ENCODE data around the gene GULP1.

DNA sequence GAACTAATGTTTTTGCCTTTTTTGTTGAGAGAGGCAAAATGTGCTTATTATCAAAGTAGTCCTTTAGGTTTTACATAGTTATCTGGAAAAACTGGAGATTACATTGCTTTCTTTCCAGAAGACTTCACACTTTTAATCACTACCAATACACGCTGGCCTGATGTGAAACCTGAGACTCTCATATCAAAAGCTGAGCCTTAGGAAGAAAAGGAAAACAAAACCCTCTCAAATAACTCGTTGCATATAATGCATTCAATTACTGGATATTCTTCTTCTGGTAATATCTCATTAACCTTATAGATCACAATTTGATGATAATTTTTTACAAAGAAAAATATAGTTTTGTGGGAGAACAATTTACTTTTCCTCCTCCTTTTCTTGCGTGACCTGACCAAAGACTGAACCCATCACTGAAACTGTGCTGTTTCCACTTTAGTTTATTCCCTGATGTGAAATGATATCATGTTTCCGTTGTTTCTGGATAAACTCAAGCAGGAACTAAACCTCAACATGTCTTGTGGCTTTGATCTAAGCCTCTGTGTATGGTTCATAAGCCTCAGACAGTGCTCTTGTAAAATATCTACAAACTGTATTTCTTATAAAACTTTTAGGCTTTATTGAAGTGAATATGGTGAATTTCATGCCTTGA is 332.4 kb downstream of the GULP1 start:
- TF ChIP-seq CTCF (tag by site-specific recombination; IDR thresholded peaks at IDR 0.05) (no peak), ZNF10 (tag by site-specific recombination; IDR thresholded peaks at IDR 0.05) (no peak), ATF2 (tag by site-specific recombination; IDR thresholded peaks at IDR 0.05; ENCODE audit: low read depth) (no peak), HOXA7 (CRISPR knock-in tag; IDR thresholded peaks at IDR 0.05; ENCODE audit: borderline replicate concordance) (no peak), ZNF350 (tag by site-specific recombination; IDR thresholded peaks at IDR 0.05) (no peak), REST (tag by site-specific recombination; IDR thresholded peaks at IDR 0.05) (no peak), ZNF274 (IDR thresholded peaks at IDR 0.05; ENCODE audit: low read length) (no peak), ZNF274 (tag by site-specific recombination; IDR thresholded peaks at IDR 0.05; ENCODE audit: borderline replicate concordance) (no peak), ZBTB20 (tag by site-specific recombination; IDR thresholded peaks at IDR 0.05) (no peak), ZNF561 (tag by site-specific recombination; IDR thresholded peaks at IDR 0.05; ENCODE audit: borderline replicate concordance) (no peak), ZNF174 (tag by site-specific recombination; IDR thresholded peaks at IDR 0.05) (no peak)

Data from HEK293 (cell line).